ENCODE data around the gene NUBP2.

Gene NUBP2

DNA sequence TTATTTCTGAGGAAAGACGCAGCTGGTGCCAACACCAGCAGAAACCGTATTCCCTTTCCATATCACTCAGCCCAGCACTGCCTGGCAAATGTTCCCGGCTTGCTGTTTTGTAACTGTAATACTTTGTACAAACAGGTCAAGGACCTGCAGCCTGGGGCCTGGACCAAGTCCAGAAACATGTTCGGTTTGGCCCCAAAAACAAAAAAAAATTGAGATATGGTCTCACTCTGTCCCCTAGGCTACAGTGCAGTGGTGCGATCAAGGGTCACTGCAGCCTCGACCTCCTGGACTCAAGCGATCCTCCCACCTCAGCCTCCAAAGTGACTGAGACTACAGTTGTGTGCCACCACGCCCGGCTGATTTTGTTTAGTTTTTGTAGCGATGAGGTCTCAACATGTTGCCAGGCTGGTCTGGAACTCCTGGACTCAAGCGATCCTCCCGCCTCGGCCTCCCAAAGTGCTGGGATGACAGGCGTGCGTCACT lies 42.7 kb downstream of the NUBP2 start:
- Histone ChIP-seq H3K4me1 (ENCODE audit: control insufficient read depth in 5 of 5, insufficient read depth in 5 of 5, low read length in 5 of 5) (peaks cover 0 to 49% (median 39%) of the 10 kb centered on the region in 5 donors), H3K9ac (ENCODE audit: low read length in 5 of 5) (peak overlapping the region in 4 of 5 donors; percentile 57 to 84 (median 80)), H3K4me3 (ENCODE audit: low read depth in 1 of 5, low read length in 5 of 5) (peak overlapping the region; percentile 68 to 100 (median 88)), H3K27me3 (ENCODE audit: control insufficient read depth in 5 of 5, insufficient read depth in 4 of 5, low read length in 5 of 5) (no peaks in the 10 kb centered on the region), H3K36me3 (ENCODE audit: control insufficient read depth in 5 of 5, insufficient read depth in 5 of 5, low read length in 5 of 5) (peaks cover 0 to 31% (median 26%) of the 10 kb centered on the region in 5 donors), H3K27ac (ENCODE audit: low read depth, low read length) (no peak overlapping the region), H3K9me3 (ENCODE audit: control insufficient read depth in 5 of 5, low read length in 5 of 5) (no peaks in the 10 kb centered on the region)

DNA sequence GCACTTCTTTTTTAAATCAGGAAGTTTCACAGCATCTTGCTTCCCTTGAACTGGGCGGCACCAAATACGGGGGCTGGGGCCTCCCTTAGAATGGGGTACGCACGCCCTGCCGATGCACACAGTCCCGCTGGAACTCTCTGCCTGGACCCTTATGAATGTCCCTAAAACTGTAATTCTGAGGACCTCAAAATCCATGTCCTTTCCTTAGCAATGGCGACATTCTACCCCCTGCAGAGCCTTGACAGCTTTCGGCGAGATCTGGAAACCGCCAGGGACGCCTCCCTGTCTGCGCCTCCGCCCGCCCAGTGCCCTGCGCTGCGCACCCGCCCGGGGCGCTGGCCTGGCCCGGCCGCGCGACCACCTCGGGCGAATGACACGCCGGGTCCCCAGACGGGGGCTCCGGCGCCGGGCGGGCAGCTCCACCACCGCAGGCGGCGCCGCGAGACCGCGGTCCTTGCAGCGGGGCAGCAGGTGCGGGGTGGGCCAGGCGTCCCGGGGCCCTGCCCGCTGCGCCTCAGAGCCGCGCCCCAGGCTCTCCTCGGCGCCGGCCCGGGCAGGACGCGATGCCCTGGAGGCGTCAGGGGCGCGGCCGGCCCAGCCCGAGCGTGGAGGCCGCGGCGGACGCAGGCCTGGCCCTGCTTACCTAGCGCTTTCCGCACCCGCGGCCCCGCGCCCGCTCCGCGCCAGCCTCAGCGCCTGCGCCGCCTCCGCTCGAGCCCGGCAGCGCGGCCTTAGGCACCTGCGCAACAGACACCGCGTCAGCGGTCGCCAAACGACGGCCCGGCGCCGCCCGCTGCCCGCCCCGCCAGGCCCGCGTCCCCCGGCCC lies 43.3 kb downstream of the NUBP2 start:
- Histone ChIP-seq H3K36me3 (ENCODE audit: control insufficient read depth in 5 of 5, insufficient read depth in 5 of 5, low read length in 5 of 5) (peaks cover 0 to 31% (median 20%) of the 10 kb centered on the region in 5 donors), H3K4me3 (ENCODE audit: low read depth in 1 of 5, low read length in 5 of 5) (peak overlapping the region; percentile 80 to 100 (median 91)), H3K27me3 (ENCODE audit: control insufficient read depth in 5 of 5, insufficient read depth in 4 of 5, low read length in 5 of 5) (no peaks in the 10 kb centered on the region), H3K9me3 (ENCODE audit: control insufficient read depth in 5 of 5, low read length in 5 of 5) (no peaks in the 10 kb centered on the region), H3K9ac (ENCODE audit: low read length in 5 of 5) (peak overlapping the region in 4 of 5 donors; percentile 57 to 84 (median 80)), H3K4me1 (ENCODE audit: control insufficient read depth in 5 of 5, insufficient read depth in 5 of 5, low read length in 5 of 5) (peaks cover 0 to 49% (median 39%) of the 10 kb centered on the region in 5 donors), H3K27ac (ENCODE audit: low read depth, low read length) (peak overlapping the region; percentile 23)

DNA sequence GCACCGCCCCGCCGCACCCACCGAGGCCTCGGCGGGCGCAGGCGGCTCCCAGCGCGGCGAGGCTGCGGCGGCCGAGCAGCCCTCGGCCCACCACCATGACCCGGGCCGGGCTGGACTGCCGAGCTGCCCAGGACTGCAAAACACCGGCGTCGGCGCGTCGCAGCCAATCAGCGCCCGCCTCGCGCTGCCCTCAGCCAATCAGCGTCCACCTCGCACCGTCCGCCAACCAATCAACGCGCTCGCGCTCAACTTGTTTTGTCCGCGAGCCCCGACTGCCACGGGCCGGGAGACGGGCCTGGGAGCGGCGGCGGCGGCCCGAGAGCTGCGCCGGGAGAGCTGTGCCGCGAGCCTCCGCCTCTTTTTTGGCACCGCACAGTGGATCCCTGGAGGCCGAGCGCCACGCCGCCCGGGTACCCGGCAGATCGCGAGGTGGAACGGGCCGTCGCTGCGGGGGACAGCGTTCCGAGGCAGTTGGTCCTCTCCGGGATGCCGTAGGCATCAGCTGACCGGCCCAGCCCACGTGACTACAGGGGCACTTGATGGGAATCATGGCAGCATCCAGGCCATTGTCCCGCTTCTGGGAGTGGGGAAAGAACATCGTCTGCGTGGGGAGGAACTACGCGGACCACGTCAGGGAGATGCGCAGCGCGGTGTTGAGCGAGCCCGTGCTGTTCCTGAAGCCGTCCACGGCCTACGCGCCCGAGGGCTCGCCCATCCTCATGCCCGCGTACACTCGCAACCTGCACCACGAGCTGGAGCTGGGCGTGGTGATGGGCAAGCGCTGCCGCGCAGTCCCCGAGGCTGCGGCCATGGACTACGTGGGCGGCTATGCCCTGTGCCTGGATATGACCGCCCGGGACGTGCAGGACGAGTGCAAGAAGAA lies 44.2 kb downstream of the NUBP2 start, which contains the start of the genes FAHD1 and HAGH:
FAHD1 (plus strand) TSS at position 516 of the 883 bp plus-strand sequence; CDS start at position 549, 33 bp downstream.
HAGH (minus strand) TSS at position 135 of the 883 bp plus-strand sequence; CDS start at position 97, 38 bp downstream.
- no peaks in the 10 kb centered on the region for H3K9me3 ChIP-seq (ENCODE audit: control insufficient read depth in 5 of 5, low read length in 5 of 5)
- H3K27me3 ChIP-seq (ENCODE audit: control insufficient read depth in 5 of 5, insufficient read depth in 4 of 5, low read length in 5 of 5): no peaks in the 10 kb centered on the region
- peak within 1 kb of the TSS; percentile 63 to 85 (median 81) for H3K9ac ChIP-seq (ENCODE audit: low read length in 5 of 5)
- peak within 1 kb of the TSS; percentile 88 to 100 (median 91) for H3K4me3 ChIP-seq (ENCODE audit: low read depth in 1 of 5, low read length in 5 of 5)
- peaks cover 0 to 33% (median 14%) of the 10 kb centered on the region in 5 donors for H3K36me3 ChIP-seq (ENCODE audit: control insufficient read depth in 5 of 5, insufficient read depth in 5 of 5, low read length in 5 of 5)
- H3K4me1 ChIP-seq (ENCODE audit: control insufficient read depth in 5 of 5, insufficient read depth in 5 of 5, low read length in 5 of 5): peaks cover 0 to 49% (median 39%) of the 10 kb centered on the region in 5 donors
- H3K27ac ChIP-seq (ENCODE audit: low read depth, low read length): peak within 1 kb of the TSS; percentile 84

DNA sequence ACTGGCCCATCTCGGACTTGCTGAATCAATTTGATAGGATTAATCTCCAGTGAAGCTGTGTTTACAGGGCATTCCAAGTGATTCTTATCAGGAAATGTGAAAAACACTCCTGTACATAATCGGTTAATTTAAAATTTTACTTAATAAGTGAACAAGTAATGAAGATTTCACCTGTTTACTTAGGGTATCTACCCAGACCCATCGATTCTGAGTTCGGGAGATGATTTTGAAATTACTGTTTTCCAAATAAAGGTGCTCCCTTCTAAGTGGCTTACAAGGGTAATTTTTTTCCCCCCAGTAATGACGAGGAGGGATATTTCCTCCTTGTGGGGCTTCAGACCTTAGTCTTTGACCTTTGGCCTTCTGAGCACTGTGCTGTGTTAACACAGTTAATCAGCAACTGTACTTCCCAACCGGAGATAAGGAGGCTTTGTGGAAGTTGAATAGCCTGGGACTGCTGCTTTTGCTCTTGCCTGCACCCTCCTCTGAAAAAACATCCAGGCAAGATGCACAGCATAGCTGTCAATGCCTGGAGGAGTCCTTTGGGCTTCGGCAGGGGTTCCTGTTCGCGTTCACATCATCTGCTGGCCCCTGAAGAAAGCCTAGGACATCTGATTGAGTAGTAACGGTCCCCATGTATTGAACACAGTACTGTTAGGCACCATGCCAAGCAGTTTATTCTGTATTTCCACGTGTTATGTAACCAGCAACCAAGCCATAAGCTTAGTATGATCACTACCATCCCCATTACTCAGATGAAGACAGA lies 46.1 kb downstream of the NUBP2 start:
- H3K4me3 ChIP-seq (ENCODE audit: low read depth in 1 of 5, low read length in 5 of 5): no peak overlapping the region
- peak overlapping the region in 2 of 5 donors; percentile 31 to 38 for H3K9ac ChIP-seq (ENCODE audit: low read length in 5 of 5)
- no peak overlapping the region for H3K27ac ChIP-seq (ENCODE audit: low read depth, low read length)

DNA sequence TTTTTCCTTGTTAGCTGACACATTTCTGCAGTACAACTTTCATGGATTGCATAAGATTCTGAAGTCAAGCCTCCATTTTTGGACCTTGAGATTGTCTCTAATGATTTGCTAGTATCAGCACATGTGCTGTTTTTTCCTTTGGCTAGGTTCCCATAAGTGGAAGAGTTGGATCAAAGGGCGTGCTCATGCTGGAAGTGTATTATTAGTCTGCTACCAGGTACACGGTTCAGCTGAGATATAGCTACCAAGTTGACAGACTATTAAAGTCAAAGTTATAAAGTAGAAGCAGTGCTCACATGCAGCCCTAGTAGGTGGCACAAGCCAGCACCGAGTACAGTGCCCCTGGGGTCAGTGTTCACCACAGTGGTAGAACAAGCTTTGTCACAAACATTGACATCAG lies 47.5 kb downstream of the NUBP2 start:
- Histone ChIP-seq H3K27ac (ENCODE audit: low read depth, low read length) (no peak overlapping the region), H3K9ac (ENCODE audit: low read length in 5 of 5) (no peak overlapping the region)

More for the DNA sequence above, 46.1 kb downstream of the NUBP2 start:
- peaks cover 0 to 23% (median 4%) of the 10 kb centered on the region in 5 donors for H3K36me3 ChIP-seq (ENCODE audit: control insufficient read depth in 5 of 5, insufficient read depth in 5 of 5, low read length in 5 of 5)
- H3K4me1 ChIP-seq (ENCODE audit: control insufficient read depth in 5 of 5, insufficient read depth in 5 of 5, low read length in 5 of 5): peaks cover 0 to 48% (median 36%) of the 10 kb centered on the region in 5 donors
- H3K27me3 ChIP-seq (ENCODE audit: control insufficient read depth in 5 of 5, insufficient read depth in 4 of 5, low read length in 5 of 5): no peaks in the 10 kb centered on the region
- no peaks in the 10 kb centered on the region for H3K9me3 ChIP-seq (ENCODE audit: control insufficient read depth in 5 of 5, low read length in 5 of 5)

DNA sequence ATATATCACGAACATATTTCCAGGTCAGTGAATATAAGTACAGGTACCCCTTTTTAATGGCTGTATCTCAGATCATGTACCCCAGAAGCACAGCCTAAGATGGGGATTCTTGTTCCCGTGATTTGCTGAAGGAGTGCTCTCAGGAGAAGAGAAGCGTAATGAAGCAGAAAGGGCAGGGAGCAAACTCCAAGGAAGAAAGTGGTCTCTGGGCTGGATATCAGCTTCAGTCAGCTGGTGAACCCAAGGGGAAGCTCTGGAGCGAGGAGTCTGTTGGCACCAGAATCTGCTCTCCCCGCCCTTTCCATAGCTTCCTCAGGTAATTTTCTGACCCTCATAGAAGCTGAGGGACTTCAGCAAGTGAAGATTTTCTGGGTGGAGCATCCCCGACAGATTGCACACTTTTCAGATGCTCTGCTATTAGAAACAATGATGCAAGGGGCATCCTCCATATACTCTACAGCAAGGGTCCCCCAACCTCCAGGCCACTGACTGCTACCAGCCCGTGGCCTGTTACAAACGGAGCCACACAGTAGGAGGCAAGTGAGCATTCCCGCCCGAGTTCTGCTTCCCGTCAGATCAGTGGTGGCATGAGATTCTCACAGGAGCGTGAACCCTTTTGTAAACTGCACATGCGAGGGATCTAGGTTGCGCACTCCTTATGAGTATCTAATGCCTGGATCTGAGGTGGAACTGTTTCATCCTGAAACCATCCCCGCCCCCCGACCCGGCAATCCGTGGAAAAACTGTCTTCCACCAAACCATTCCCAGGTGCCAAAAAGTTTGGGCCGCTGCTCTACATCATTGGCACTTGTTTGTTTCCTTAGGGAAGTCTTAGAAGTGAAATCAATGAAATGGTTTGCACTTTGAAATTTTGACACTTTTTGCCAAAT lies 48.7 kb downstream of the NUBP2 start:
- Histone ChIP-seq H3K27ac (ENCODE audit: low read depth, low read length) (no peak overlapping the region), H3K9ac (ENCODE audit: low read length in 5 of 5) (no peak overlapping the region), H3K4me3 (ENCODE audit: low read depth in 1 of 5, low read length in 5 of 5) (no peak overlapping the region), H3K27me3 (ENCODE audit: control insufficient read depth in 5 of 5, insufficient read depth in 4 of 5, low read length in 5 of 5) (no peaks in the 10 kb centered on the region), H3K4me1 (ENCODE audit: control insufficient read depth in 5 of 5, insufficient read depth in 5 of 5, low read length in 5 of 5) (peaks cover 0 to 27% (median 23%) of the 10 kb centered on the region in 5 donors), H3K9me3 (ENCODE audit: control insufficient read depth in 5 of 5, low read length in 5 of 5) (no peaks in the 10 kb centered on the region), H3K36me3 (ENCODE audit: control insufficient read depth in 5 of 5, insufficient read depth in 5 of 5, low read length in 5 of 5) (peaks cover 0 to 23% (median 4%) of the 10 kb centered on the region in 5 donors)

More for the DNA sequence above, 47.5 kb downstream of the NUBP2 start:
- Histone ChIP-seq H3K36me3 (ENCODE audit: control insufficient read depth in 5 of 5, insufficient read depth in 5 of 5, low read length in 5 of 5) (peaks cover 0 to 23% (median 4%) of the 10 kb centered on the region in 5 donors), H3K4me1 (ENCODE audit: control insufficient read depth in 5 of 5, insufficient read depth in 5 of 5, low read length in 5 of 5) (peaks cover 0 to 35% (median 31%) of the 10 kb centered on the region in 5 donors), H3K4me3 (ENCODE audit: low read depth in 1 of 5, low read length in 5 of 5) (no peak overlapping the region), H3K9me3 (ENCODE audit: control insufficient read depth in 5 of 5, low read length in 5 of 5) (no peaks in the 10 kb centered on the region), H3K27me3 (ENCODE audit: control insufficient read depth in 5 of 5, insufficient read depth in 4 of 5, low read length in 5 of 5) (no peaks in the 10 kb centered on the region)

DNA sequence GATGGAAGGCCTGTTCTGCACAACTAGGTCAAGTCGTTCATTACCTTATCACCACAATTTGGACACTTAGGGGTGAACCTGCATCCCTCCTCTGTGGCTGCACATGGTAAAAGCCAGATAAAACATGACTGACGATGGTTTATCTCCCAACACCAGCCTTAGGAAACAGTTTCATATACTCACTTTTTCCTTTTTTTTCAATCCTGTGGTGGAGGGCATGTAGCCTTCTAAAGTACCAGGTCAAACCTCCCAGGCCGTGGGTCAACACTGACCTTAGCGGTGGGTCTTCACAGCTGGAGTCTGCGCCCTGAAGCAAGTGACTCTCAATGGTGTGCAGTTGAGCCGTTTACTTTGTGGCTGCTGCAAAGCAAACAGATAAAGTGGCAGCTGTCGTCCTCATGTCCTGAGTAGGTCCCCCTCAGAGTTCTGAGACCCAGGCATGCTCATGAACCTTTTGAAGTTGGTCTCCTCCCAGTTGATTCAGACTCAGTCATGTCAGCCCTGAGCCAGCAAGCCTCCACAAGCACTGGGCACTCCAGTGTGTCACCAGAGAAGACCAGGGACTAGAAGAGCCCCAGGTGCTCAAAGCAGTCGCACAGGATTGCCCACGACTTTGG lies 50.2 kb downstream of the NUBP2 start:
- no peak overlapping the region for H3K4me3 ChIP-seq (ENCODE audit: low read depth in 1 of 5, low read length in 5 of 5)
- no peak overlapping the region for H3K9ac ChIP-seq (ENCODE audit: low read length in 5 of 5)
- no peaks in the 10 kb centered on the region for H3K27me3 ChIP-seq (ENCODE audit: control insufficient read depth in 5 of 5, insufficient read depth in 4 of 5, low read length in 5 of 5)
- H3K36me3 ChIP-seq (ENCODE audit: control insufficient read depth in 5 of 5, insufficient read depth in 5 of 5, low read length in 5 of 5): peaks cover 0 to 23% (median 4%) of the 10 kb centered on the region in 5 donors
- H3K9me3 ChIP-seq (ENCODE audit: control insufficient read depth in 5 of 5, low read length in 5 of 5): no peaks in the 10 kb centered on the region
- H3K4me1 ChIP-seq (ENCODE audit: control insufficient read depth in 5 of 5, insufficient read depth in 5 of 5, low read length in 5 of 5): peaks cover 0 to 17% (median 14%) of the 10 kb centered on the region in 5 donors
- no peak overlapping the region for H3K27ac ChIP-seq (ENCODE audit: low read depth, low read length)

DNA sequence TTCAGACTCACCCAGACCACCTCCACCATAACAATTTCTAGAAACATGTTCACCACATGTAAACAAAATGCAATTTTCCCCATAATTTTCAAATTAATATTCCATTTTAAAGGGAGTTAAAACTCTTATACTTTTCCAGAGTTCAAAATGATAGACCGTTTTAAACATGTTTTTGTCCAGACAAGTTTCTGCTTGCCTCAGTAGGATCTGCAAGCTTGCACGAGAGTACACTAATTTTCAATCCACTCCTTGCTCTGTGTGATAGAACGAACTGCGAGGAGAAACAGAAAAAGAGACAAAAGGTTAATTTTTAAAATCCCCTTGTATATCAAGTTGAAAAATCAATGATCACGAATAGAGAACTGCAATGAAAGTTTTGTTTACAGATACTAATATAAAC lies 51.3 kb downstream of the NUBP2 start:
- H3K9me3 ChIP-seq (ENCODE audit: control insufficient read depth in 5 of 5, low read length in 5 of 5): no peaks in the 10 kb centered on the region
- peaks cover 0 to 20% (median 4%) of the 10 kb centered on the region in 5 donors for H3K36me3 ChIP-seq (ENCODE audit: control insufficient read depth in 5 of 5, insufficient read depth in 5 of 5, low read length in 5 of 5)
- H3K4me3 ChIP-seq (ENCODE audit: low read depth in 1 of 5, low read length in 5 of 5): no peak overlapping the region
- H3K27ac ChIP-seq (ENCODE audit: low read depth, low read length): no peak overlapping the region
- peaks cover 0 to 8% (median 4%) of the 10 kb centered on the region in 5 donors for H3K4me1 ChIP-seq (ENCODE audit: control insufficient read depth in 5 of 5, insufficient read depth in 5 of 5, low read length in 5 of 5)
- no peaks in the 10 kb centered on the region for H3K27me3 ChIP-seq (ENCODE audit: control insufficient read depth in 5 of 5, insufficient read depth in 4 of 5, low read length in 5 of 5)
- no peak overlapping the region for H3K9ac ChIP-seq (ENCODE audit: low read length in 5 of 5)

Data from subcutaneous abdominal adipose tissue (tissue), 5 donors.